ENCODE measurements around the gene DCHS1.

DCHS1 gene

GRCh38 chr11:6648501-6648900 lies 7.1 kb downstream of the DCHS1 start:
- no peak for DNase-seq (ENCODE audit: low read depth, low spot score)
- no peak overlapping the region for H3K27ac ChIP-seq

GRCh38 chr11:6647836-6648235 lies 7.8 kb downstream of the DCHS1 start:
- DNase-seq (ENCODE audit: low read depth, low spot score): no peak
- no peak overlapping the region for H3K27ac ChIP-seq

DNA sequence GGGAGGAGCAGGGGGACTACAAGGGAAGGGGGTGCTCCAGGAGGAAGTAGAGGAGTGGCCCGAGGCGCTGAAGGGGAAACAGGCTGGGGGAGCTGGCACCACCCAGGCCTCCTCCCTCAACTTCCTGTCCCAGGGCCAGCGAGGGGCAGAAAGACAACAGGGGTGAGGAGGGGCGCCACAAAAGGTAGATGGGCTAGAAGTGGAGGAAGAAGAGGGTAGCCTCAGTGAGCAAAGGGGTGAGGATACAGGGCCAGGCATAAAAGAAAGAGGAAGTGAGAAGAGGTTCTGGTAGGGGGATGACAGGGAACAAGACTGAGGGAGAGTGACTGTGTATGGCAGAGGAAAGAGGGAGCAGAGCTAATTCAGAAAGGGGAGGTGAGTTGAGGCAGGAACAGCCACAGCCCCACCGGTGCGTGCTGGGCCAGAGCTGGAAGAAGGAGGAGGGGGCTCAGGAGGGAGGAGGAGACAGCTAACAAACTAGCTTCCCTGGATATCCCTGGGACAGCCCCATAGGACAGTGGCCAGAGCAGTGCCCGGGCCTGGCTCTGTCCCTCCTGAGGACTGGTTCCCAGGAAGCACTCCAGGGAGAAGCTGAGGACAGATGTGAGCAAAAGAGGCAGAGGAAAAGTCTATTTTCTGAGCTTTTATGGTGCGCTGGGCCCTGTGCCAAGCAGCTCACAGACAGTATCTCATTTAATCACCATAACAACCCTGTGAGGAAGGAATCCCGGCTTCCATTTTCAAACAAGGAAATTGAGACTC lies 8.5 kb downstream of the DCHS1 start:
- H3K27ac ChIP-seq: no peak overlapping the region
- no peak for DNase-seq (ENCODE audit: low read depth, low spot score)

DNA sequence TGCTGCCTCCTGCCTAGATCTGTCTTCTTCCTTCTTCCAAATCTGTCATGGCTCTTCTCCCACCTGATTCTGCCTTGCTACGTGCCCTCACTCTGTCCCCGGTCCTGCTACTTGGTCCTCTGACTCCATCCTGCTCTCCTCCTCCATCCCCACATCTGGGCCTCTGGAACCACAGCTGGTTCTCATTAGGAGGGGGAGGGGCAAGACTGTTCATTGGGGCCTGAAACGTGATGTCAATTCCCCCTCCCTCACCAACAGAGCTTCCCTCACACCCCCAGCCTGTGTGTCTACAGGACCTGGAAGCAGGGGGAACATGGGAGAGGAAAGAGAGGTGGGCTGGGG lies 9.1 kb downstream of the DCHS1 start:
- no peak overlapping the region for H3K27ac ChIP-seq
- no peak for DNase-seq (ENCODE audit: low read depth, low spot score)

GRCh38 chr11:6646071-6646470 lies 9.5 kb downstream of the DCHS1 start:
- no peak overlapping the region for H3K27ac ChIP-seq

GRCh38 chr11:6642957-6643356 lies 12.7 kb downstream of the DCHS1 start:
- no peak for DNase-seq (ENCODE audit: low read depth, low spot score)
- H3K27ac ChIP-seq: no peak overlapping the region

More at GRCh38 chr11:6646071-6646470, 9.5 kb downstream of the DCHS1 start:
- no peak for DNase-seq (ENCODE audit: low read depth, low spot score)

DNA sequence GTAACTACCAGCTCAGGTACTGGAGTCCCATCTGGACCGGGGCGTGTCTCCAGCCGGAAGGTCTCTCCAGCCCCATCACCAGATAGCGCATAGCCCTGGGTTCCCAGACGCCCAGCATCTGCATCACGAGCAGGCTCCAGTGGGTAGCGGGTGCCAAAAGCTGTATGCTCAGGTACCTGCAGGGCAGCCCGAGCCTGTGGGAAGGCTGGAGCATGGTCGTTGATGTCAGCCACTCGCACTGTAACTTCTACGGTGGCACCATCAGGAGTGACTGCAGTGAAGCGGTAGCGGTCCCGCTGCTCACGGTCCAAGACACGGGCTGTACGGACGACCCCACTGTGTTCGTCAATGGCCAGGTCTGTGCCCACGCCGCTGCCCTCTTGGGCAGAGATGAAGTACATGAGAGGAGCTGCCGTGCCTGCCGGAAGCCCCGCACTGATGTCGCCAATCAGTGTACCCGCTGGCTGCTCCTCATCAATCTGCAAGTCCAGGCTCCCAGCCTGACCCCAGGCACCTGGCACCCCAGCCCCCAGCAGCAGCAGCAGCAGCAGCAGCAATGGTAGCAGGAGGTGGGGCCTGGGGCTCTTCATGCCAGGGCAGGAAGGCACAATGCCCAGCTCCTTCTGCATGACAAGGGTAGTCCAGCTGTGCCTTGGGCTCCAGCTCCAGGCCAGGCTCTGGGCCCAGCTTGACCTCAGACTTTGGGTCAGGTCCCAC lies 14.5 kb downstream of the DCHS1 start:
- no peak for DNase-seq (ENCODE audit: low read depth, low spot score)
- no peak overlapping the region for H3K27ac ChIP-seq

DNA sequence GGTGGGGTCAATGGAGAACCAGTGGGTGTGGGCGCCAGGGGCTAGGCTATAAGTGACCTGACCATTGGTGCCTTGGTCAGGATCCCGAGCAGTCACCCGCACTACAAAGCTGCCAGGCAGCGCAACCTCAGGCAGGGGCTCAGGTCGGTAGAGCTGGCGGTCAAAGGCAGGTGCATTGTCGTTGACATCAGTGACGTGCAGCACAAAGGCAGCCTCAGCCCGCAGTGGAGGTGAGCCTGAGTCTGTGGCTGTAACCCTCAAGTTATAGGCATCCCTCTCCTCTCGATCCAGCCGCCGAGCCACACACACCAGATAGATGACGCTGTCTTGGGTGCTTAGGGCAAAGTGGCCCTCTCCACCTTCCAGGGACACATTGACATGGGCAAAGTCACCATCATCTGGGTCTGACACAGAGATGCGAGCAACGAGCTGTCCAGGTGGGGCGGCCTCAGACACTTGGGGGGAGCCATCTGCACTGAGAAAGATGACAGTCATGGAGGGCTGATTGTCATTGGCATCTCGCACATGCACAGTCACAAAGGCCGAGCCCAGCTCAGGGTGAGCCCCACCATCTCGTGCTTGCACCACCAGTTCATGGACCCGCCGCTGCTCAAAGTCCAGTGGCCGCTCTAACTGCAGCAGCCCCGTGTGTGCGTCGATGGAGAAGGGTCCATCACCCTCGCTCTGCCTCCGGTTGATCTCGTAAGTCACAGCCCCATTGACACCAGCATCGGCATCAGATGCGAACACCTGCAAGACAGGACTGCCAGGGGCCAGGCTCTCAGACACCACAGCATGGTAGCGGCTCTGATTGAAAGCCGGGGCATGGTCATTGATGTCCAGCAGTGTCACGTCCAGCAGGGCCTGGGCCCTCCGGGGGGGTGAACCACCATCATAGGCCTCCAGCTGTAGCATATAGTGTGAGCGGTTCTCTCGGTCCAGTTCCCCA lies 15.3 kb downstream of the DCHS1 start:
- H3K27ac ChIP-seq: no peak overlapping the region
- DNase-seq (ENCODE audit: low read depth, low spot score): no peak

GRCh38 chr11:6638429-6638828 lies 17.2 kb downstream of the DCHS1 start:
- H3K27ac ChIP-seq: no peak overlapping the region
- DNase-seq (ENCODE audit: low read depth, low spot score): no peak

GRCh38 chr11:6637871-6638270 lies 17.7 kb downstream of the DCHS1 start:
- no peak overlapping the region for H3K27ac ChIP-seq
- DNase-seq (ENCODE audit: low read depth, low spot score): no peak

- H3K27ac ChIP-seq: no peak overlapping the region
Measured at GRCh38 chr11:6636480-6636879, 19.1 kb downstream of the DCHS1 start.

DNA sequence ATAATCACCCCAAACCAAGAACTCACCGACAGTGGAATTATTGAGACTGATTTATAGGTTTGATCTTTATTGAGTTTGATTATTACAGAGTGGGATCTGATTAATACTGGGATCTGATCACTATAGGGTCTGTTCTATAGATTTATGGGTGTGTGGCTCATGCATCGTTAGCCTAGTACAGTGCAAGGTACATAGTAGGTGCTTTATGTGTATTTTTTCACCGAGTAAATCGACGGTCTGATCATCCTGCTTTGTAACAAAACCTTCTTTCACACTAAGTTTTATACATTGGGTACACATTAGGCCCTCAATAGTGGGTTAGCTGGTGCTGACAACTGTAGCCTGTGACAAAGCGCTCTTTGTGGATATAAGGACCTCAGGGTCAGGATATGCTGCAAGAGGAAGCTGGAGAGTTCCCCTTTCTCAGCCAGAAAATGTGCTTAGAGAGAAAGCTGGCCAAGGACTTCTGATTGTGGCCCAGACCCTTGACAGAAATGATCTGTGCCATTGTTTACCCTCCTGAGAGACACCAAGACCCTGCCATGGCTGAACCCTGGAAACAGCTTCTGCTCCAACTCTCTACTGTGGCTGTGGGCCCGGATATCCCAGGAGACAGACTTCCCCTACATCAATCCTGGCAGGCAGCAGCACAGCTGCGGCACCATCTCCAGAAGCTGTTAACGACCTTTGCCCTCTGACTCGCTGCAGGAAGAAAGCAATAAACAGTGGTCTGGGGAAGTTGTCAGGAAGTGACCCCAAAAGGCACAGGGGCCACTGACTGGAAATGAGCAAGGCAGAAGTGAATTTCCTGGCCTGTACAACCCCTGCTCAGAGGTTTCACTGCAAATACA lies 20.3 kb downstream of the DCHS1 start:
- no peak for DNase-seq (ENCODE audit: low read depth, low spot score)
- no peak overlapping the region for H3K27ac ChIP-seq

More at GRCh38 chr11:6636480-6636879, 19.1 kb downstream of the DCHS1 start:
- DNase-seq (ENCODE audit: low read depth, low spot score): no peak

GRCh38 chr11:6634534-6634933 lies 21.1 kb downstream of the DCHS1 start:
- no peak overlapping the region for H3K27ac ChIP-seq
- DNase-seq (ENCODE audit: low read depth, low spot score): no peak

DNA sequence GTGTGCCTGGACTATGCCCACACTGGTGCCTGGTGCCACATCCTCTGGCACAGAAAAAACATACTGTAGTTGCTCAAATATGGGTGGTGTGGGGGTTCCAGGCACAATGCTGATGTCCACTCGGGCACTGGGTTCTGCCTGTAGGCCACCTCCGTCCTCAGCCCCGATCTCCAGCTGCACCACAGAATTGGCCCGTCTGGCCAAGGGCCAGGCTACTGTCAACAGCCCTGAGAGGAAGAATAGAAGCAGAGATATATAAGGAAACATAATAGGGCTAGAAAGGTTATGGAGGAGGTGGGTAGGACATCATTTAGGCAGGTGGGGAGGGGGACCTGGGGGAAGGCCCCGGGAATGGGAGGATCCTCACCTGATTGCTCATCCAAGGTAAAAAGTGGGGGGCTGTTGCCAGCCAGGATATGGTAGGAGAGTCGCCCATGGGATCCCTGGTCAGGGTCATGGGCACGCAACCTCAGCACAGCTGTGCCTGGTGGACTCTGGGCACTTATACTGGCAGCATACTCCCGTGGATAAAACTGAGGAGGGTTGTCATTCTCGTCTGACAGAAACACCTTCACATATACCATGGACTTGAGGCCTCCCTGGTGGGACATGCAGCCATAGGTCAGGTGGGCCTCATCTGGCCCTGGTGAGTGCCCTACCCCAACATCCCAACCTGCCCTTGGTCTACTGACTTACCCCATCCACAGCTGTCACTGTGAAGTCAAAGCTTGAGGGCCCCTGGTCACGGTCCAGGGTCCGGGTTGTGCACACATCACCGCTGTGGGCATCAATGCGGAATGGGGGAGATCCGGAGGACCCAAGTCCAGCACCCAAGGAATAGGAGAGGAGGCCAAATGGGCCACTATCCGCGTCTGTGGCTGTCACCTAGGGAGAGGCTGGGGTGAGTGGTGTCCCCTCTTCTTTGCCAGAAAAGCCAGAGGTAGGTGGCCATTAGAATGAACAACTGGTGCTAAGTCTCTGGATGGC lies 21.9 kb downstream of the DCHS1 start:
- no peak for DNase-seq (ENCODE audit: low read depth, low spot score)
- H3K27ac ChIP-seq: no peak overlapping the region

DNA sequence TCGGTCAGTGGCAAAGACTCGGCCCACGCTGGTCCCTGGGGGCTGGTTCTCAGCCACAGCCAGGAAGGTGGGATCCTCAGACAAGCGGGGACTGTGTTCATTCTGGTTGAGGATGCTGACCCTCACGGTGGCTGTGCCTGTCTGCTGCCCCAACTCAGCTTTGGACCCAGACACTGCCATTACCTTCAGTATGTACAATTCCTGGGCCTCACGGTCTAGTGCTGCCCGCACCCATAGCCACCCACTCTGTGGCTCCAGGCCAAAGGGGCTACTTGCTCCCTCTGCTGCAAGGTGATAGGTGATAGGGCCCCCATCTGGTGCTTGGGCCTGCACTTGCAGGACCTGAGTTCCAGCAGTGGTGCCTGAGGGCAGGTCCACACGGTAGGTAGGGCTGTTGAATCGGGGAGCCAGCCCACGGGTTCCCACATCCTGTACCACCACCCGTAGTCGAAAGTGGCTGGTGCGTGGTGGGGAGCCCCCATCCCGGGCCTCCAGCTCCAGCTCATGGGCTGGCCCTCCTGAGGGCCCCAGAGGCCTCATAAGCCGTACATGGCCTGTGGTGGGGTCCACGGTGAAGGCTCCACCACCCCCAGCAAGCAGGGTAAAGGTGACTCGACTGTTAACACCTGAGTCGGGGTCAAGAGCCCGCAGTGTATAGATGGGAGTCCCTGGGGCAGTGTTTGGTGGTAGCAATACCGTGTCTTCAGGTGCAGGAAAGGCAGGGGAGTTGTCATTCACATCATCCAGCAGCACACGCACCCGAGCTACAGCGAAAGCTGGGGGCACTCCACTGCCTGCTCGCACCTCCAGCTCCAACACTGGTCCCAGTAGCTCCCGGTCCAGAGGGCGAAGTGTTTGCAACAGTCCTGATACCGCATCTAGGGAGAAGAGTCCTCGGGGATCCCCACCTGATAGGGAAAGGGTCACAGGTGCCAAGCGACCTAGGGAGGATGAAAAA lies 23.2 kb downstream of the DCHS1 start:
- no peak overlapping the region for H3K27ac ChIP-seq
- DNase-seq (ENCODE audit: low read depth, low spot score): no peak

DNA sequence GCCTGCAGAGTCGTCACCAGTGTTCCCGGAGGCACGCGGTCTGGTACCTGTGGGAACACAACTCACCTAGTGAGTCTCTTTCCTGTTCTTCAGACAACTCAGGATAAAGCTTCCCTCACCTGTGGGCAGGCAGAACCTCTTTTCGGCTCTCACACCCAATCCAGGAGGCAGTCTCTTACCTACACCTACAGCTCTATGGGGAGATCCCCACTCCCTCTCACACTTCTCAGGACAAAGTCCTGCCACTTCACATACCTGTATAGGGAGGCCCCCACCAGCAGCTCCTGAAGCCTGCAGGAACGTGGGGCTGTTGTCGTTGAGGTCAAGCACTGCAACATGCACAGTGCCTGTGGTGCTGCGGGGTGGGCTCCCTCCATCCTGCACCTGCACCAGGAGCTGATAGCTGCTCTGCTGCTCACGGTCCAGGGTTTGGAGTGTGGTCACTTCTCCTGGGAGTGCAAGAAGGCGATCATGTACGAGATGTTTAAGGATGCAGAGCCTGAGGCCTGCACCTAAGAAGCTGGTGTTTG lies 24.2 kb downstream of the DCHS1 start:
- DNase-seq (ENCODE audit: low read depth, low spot score): no peak
- H3K27ac ChIP-seq: no peak overlapping the region

DNA sequence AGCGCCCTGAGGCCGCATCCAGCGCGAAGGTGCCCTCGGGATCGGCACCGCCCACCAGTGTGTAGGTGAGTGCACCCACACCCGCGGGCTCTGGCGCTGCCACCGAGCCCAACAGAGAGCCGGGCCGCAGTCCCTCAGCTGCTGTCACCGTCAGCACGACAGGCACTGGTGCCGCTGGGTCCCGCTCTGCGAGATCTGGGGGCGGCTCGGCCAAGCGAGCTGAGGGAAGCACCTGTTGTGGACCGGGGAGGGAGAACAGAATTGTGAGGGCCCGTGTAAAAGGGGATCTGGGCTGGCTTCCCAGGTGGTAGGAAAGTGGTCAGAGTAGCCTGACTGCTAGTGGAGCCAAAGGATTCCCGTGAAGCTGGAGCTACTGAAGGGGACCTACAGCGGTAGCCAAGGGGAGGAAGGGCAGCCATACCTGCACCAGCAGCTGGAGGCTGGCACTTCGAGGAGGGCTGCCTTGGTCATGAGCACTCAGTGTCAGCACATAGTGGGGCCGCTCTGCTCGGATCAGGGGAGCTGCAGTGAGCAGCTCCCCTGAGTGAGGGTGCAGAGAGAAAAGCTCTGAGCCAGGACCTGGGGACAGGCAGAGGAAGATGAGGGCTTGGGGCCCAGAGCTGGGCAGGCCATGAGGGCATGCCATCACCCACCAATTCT lies 24.8 kb downstream of the DCHS1 start:
- no peak overlapping the region for H3K27ac ChIP-seq
- no peak for DNase-seq (ENCODE audit: low read depth, low spot score)
